H1 (cell line): ENCODE results near the gene IRF8. TPM values are rescaled to one million over a fixed set of nuclear protein-coding genes. Genes with fewer than 3 reads are reported as not detected.

ENCODE experiments used
- CTCF ChIA-PET: fragments of 300-600 bp; sonication (Branson Sonifier 250); formaldehyde crosslinking; loops from one replicate; lab custom pipeline; 2021; ENCODE audit not compliant: partially characterized antibody; lab: Charles Lee
- POLR2A ChIA-PET: fragments of 300-600 bp; sonication (Branson Sonifier 250); formaldehyde crosslinking; loops from one replicate; lab custom pipeline; 2021; ENCODE audit warnings: inconsistent platforms; ENCODE audit not compliant: partially characterized antibody; lab: Charles Lee
- DNase-seq, 2 experiments: peaks; one replicate each; pipeline versions ENCODE4 v3.0.0 to v3.0.0-alpha.2; 2010 to 2022; ENCODE audit warnings: low spot score in 2 of 2, low read depth in 1 of 2, mixed read lengths in 1 of 2
- FAIRE-seq: peaks from 2 replicates; lab custom pipeline; 2011; peaks lifted over from hg19 to GRCh38; lab: Jason Lieb, UNC
- H2AFZ ChIP-seq: 2 replicates; pipeline ENCODE4 v1.8.1; 2012; ENCODE audit warnings: low read length, inconsistent platforms
- H2AK5ac ChIP-seq: 2 replicates; pipeline ENCODE4 v1.6.1; 2013; ENCODE audit warnings: low read depth, low read length
- H2BK120ac ChIP-seq: replicated peaks from 2 replicates; pipeline ENCODE3; 2013; ENCODE audit warnings: low read depth, low read length, inconsistent platforms
- H2BK12ac ChIP-seq: 2 replicates; pipeline ENCODE4 v1.6.1; 2013; ENCODE audit warnings: low read depth, low read length
- H2BK15ac ChIP-seq: 2 replicates; pipeline ENCODE4 v1.6.1; 2013; ENCODE audit warnings: low read length
- H2BK20ac ChIP-seq: 2 replicates; pipeline ENCODE4 v1.6.1; 2013; ENCODE audit warnings: low read length
- H2BK5ac ChIP-seq: 2 replicates; pipeline ENCODE4 v1.6.1; 2013; ENCODE audit warnings: low read depth, low read length
- H3K14ac ChIP-seq: 2 replicates; pipeline ENCODE4 v1.6.1; 2013; ENCODE audit warnings: inconsistent platforms; ENCODE audit not compliant: insufficient read length
- H3K18ac ChIP-seq: 2 replicates; pipeline ENCODE4 v1.6.1; 2013; ENCODE audit warnings: low read length; ENCODE audit errors: extremely low read depth
- H3K23ac ChIP-seq: 2 replicates; pipeline ENCODE4 v1.6.1; 2013; ENCODE audit warnings: inconsistent platforms; ENCODE audit not compliant: insufficient read length
- H3K23me2 ChIP-seq: 2 replicates; pipeline ENCODE4 v1.6.1; 2013; ENCODE audit warnings: low read depth, low read length
- H3K27ac ChIP-seq: 2 replicates; pipeline ENCODE4 v1.6.1; 2011; ENCODE audit warnings: low read depth, low read length, inconsistent platforms
- H3K27me3 ChIP-seq, 4 experiments: replicated peaks in 1 of 4; 1 replicate in 1 of 4; 2 replicates in 3 of 4; pipeline versions ENCODE4 v1.6.1 to v1.8.1; 2011 to 2013; ENCODE audit warnings: low read length in 3 of 4, mild to moderate bottlenecking in 3 of 4, inconsistent platforms in 2 of 4, mixed read lengths in 2 of 4, moderate library complexity in 1 of 4; ENCODE audit not compliant: control insufficient read depth in 3 of 4, insufficient read depth in 3 of 4; ENCODE audit errors: extremely low read depth in 1 of 4
- H3K36me3 ChIP-seq, 4 experiments: 2 replicates each; pipeline versions ENCODE4 v1.6.1 to v1.8.1; 2011 to 2013; ENCODE audit warnings: mild to moderate bottlenecking in 4 of 4, low read length in 3 of 4, moderate library complexity in 2 of 4, control low read depth in 1 of 4, inconsistent platforms in 1 of 4; ENCODE audit not compliant: insufficient read depth in 4 of 4, control insufficient read depth in 2 of 4
- H3K4ac ChIP-seq: replicated peaks from 2 replicates; pipeline ENCODE3; 2013; ENCODE audit warnings: low read length, low read depth, mixed read lengths, inconsistent platforms; ENCODE audit not compliant: insufficient read length
- H3K4me1 ChIP-seq, 4 experiments: replicated peaks in 1 of 4; 1 replicate in 1 of 4; 2 replicates in 3 of 4; pipeline versions ENCODE4 v1.6.1 to v1.8.1; 2011 to 2013; ENCODE audit warnings: low read length in 3 of 4, inconsistent platforms in 2 of 4, mixed read lengths in 1 of 4; ENCODE audit not compliant: insufficient read depth in 4 of 4, control insufficient read depth in 3 of 4
- H3K4me2 ChIP-seq, 2 experiments: 2 replicates each; pipeline versions ENCODE4 v1.6.1 to v1.8.1; 2011 to 2013; ENCODE audit warnings: low read depth in 2 of 2, low read length in 2 of 2, control low read depth in 1 of 2, inconsistent platforms in 1 of 2, mild to moderate bottlenecking in 1 of 2; ENCODE audit not compliant: insufficient read depth in 1 of 2
- H3K4me3 ChIP-seq, 4 experiments: fragments of 200-600, 300-600 bp in 1 of 4; sonication (generic), shearing (Covaris generic), sonication (Bioruptor Twin) in 1 of 4; 2 replicates each; pipeline versions ENCODE4 v1.5.1 to v1.8.1; 2011 to 2016; ENCODE audit warnings: low read length in 4 of 4, low read depth in 3 of 4, control low read depth in 2 of 4, inconsistent platforms in 2 of 4, mild to moderate bottlenecking in 2 of 4, mixed read lengths in 1 of 4, moderate library complexity in 1 of 4; ENCODE audit not compliant: insufficient read depth in 2 of 4; ENCODE audit errors: extremely low read depth in 1 of 4
- H3K56ac ChIP-seq: replicated peaks from 2 replicates; pipeline ENCODE3; 2013; ENCODE audit warnings: low read depth, mild to moderate bottlenecking, mixed read lengths, low read length, inconsistent platforms; ENCODE audit not compliant: insufficient read length
- H3K79me1 ChIP-seq: 2 replicates; pipeline ENCODE4 v1.6.1; 2013; ENCODE audit warnings: low read depth, low read length, control low read depth
- H3K79me2 ChIP-seq, 2 experiments: 2 replicates each; pipeline versions ENCODE4 v1.6.1 to v1.8.1; 2012 to 2013; ENCODE audit warnings: low read length in 2 of 2, mild to moderate bottlenecking in 2 of 2, inconsistent platforms in 1 of 2; ENCODE audit not compliant: insufficient read depth in 2 of 2, control insufficient read depth in 1 of 2
- H3K9ac ChIP-seq, 4 experiments: replicated peaks in 1 of 4; 1 replicate in 1 of 4; 2 replicates in 3 of 4; pipeline versions ENCODE4 v1.6.1 to v1.8.1; 2011 to 2013; ENCODE audit warnings: low read depth in 3 of 4, low read length in 3 of 4, control low read depth in 2 of 4, mild to moderate bottlenecking in 2 of 4, moderate library complexity in 2 of 4, inconsistent platforms in 1 of 4; ENCODE audit errors: extremely low read depth in 1 of 4
- H3K9me3 ChIP-seq, 2 experiments: 2 replicates each; pipeline versions ENCODE4 v1.6.1 to v1.8.1; 2012 to 2013; ENCODE audit warnings: mild to moderate bottlenecking in 2 of 2, moderate library complexity in 2 of 2, control low read depth in 1 of 2, inconsistent platforms in 1 of 2, low read depth in 1 of 2, low read length in 1 of 2, mixed read lengths in 1 of 2; ENCODE audit not compliant: insufficient read depth in 2 of 2
- H4K20me1 ChIP-seq, 2 experiments: replicated peaks in 1 of 2; 2 replicates each; pipeline versions ENCODE3 to v1.8.1; 2011 to 2013; ENCODE audit warnings: inconsistent platforms in 2 of 2, low read length in 2 of 2, mild to moderate bottlenecking in 1 of 2; ENCODE audit not compliant: insufficient read depth in 2 of 2, control insufficient read depth in 1 of 2
- H4K5ac ChIP-seq: 2 replicates; pipeline ENCODE4 v1.6.1; 2013; ENCODE audit warnings: low read length, low read depth, mixed read lengths, inconsistent platforms; ENCODE audit not compliant: insufficient read length
- H4K8ac ChIP-seq: 2 replicates; pipeline ENCODE4 v1.8.0; 2013; ENCODE audit warnings: mild to moderate bottlenecking, moderate library complexity, low read length, inconsistent platforms; ENCODE audit not compliant: insufficient read depth; ENCODE audit errors: extremely low read depth
- H4K91ac ChIP-seq: replicated peaks from 2 replicates; pipeline ENCODE3; 2013; ENCODE audit warnings: low read length, mixed read lengths, inconsistent platforms; ENCODE audit not compliant: insufficient read length
- ASH2L ChIP-seq: fragments of 200-600, 300-600 bp; sonication (generic); IDR thresholded peaks from one replicate; pipeline ENCODE4 v1.7.1; 2017; ENCODE audit warnings: low read length
- HDAC2 ChIP-seq, 2 experiments: fragments of 300-600 bp in 1 of 2; sonication (generic) in 1 of 2; IDR thresholded peaks; 2 replicates each; pipeline ENCODE4 v1.6.1; 2011 to 2012; ENCODE audit warnings: low read depth in 2 of 2, low read length in 2 of 2, mild to moderate bottlenecking in 2 of 2, moderate library complexity in 2 of 2, borderline replicate concordance in 1 of 2, inconsistent platforms in 1 of 2
- KDM1A ChIP-seq: fragments of 200-600, 300-600 bp; sonication (generic); IDR thresholded peaks from 2 replicates; pipeline ENCODE4 v1.7.1; 2016; ENCODE audit warnings: mild to moderate bottlenecking, low read length, borderline replicate concordance
- RNF2 ChIP-seq: fragments of 200-900, 300-1000 bp; sonication (generic); IDR thresholded peaks from 2 replicates; pipeline ENCODE4 v1.7.1; 2016; ENCODE audit warnings: borderline replicate concordance, low read depth, mild to moderate bottlenecking, antibody characterized with exemption, low read length; ENCODE audit not compliant: poor library complexity, severe bottlenecking; ENCODE audit errors: missing control alignments
- WGBS, 2 experiments: shearing (Covaris generic) in 1 of 2; methylation state at CpG; one replicate each; pipeline versions ENCODE4 v1.1.6 to v1.1.7; 2013 to 2015; ENCODE audit warnings: low lambda C conversion rate in 2 of 2, mixed read lengths in 2 of 2, inconsistent platforms in 1 of 2, low coverage in 1 of 2, missing lambda C conversion rate in 1 of 2; ENCODE audit not compliant: insufficient replicate concordance in 2 of 2, insufficient coverage in 1 of 2, insufficient read length in 1 of 2; ENCODE audit errors: extremely low coverage in 1 of 2, missing lambda C conversion rate in 1 of 2; 5-methylcytosine and 5-hydroxymethylcytosine counted together
- polyA plus RNA-seq, 7 experiments: library from polyadenylated mRNA; depleted of rRNA in 3 of 7; stranded (reverse) in 5 of 7; unstranded in 2 of 7; fragments of >200 nt in 5 of 7; fragments of 200-250 nt in 2 of 7; gene quantifications; 1 replicate in 5 of 7; 2 replicates in 1 of 7; 4 replicates in 1 of 7; pipeline versions ENCODE4 v1.2.1 to v1.2.3, GENCODE V29; 2011 to 2013; ENCODE audit warnings: missing spikeins in 2 of 7, mixed read lengths in 2 of 7
- total RNA-seq: library from RNA; stranded (reverse); fragmentation: NEBNext Ultra II Directional; extraction: Animal tissue kit (Norgen Biotek cat#: 25700); gene quantifications from 2 replicates; pipeline ENCODE4 v1.2.1, GENCODE V29; 2021
- TF ChIP-seq, protein P1 (sequence below): IDR thresholded peaks from 2 replicates; pipeline ENCODE4 v1.6.1; 2012; ENCODE audit warnings: inconsistent platforms

The IRF8 gene
- total and polyA plus RNA-seq, 2 of the 8 experiments (the other 6 are each of a cell fraction or from before 2014, with no cell fraction given) = 0.35 to 2.0 TPM

DNA sequence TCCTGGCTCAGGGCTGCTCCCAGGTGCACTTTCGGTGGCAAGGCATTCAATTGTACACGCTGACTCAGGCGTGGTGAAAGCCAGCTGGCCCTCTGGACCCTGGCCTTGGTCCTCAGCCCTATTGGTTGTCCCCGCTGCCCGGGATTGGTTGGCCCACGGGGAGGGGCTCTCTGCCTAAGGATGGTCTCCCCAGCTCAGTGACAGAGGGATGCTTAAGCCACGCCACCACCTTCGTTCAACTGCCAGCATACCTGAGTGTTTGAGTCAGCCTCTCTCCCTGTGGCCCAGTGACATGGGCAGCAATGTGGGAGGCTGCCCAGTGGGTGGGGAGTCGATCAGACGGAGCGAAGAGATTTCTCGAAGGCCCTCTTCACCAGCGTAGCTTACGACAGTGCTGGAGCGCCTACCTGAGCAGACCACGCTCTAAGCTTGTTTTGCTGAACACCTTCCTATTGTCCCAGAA is 30.3 kb downstream of the IRF8 start:
- no peak for FAIRE-seq
- TF ChIP-seq HDAC2 (IDR thresholded peaks at IDR 0.05; ENCODE audit: borderline replicate concordance in 1 of 2, low read depth in 2 of 2, low read length in 2 of 2) (no peak), ASH2L (no peak), KDM1A (no peak), RNF2 (no peak)
- TF ChIP-seq, protein P1, sequence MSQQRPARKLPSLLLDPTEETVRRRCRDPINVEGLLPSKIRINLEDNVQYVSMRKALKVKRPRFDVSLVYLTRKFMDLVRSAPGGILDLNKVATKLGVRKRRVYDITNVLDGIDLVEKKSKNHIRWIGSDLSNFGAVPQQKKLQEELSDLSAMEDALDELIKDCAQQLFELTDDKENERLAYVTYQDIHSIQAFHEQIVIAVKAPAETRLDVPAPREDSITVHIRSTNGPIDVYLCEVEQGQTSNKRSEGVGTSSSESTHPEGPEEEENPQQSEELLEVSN = no peak
- CTCF ChIA-PET = interaction anchor here (0.6 to 6.4 kb wide), 9 partner anchors 9 to 948 kb away, joined by 3 to 52 read pairs (median 4); no protein-coding TSS in a partner anchor

More for the DNA sequence above, 30.3 kb downstream of the IRF8 start:
- H3K4me3 ChIP-seq = no peak overlapping the region
- WGBS, 2 experiments = 89% methylated on average over 16 of the region's 16 CpGs; no CpG with 5 or more reads in 1 of the 2 experiments
- H3K23me2 ChIP-seq = no peaks in the 10 kb centered on the region
- no peaks in the 10 kb centered on the region for H3K79me2 ChIP-seq
- H3K4me1 ChIP-seq = no peaks in the 10 kb centered on the region; a peak in 1 of 7 replicates
- no peak overlapping the region for H2AFZ ChIP-seq
- H4K20me1 ChIP-seq = no peaks in the 10 kb centered on the region
- H2BK15ac ChIP-seq = no peak overlapping the region
- H2BK20ac ChIP-seq = no peak overlapping the region
- H3K27me3 ChIP-seq = 0 out of 7 replicates have a peak, but pooled peaks cover 0 to 2% (median 0%) of the 10 kb centered on the region in 4 experiments
- H2BK12ac ChIP-seq = no peak overlapping the region
- no peak overlapping the region for H3K23ac ChIP-seq
- no peak overlapping the region for H3K14ac ChIP-seq
- no peaks in the 10 kb centered on the region for H3K9me3 ChIP-seq
- POLR2A ChIA-PET = no interaction called here
- H3K79me1 ChIP-seq = no peaks in the 10 kb centered on the region
- no peak overlapping the region for H3K4me2 ChIP-seq
- no peak overlapping the region for H2BK5ac ChIP-seq
- no peak overlapping the region for H4K8ac ChIP-seq
- H4K5ac ChIP-seq = no peak overlapping the region
- no peak overlapping the region for H3K27ac ChIP-seq
- DNase-seq = no peak
- no peak overlapping the region for H3K56ac ChIP-seq
- H2AK5ac ChIP-seq = no peak overlapping the region
- H3K36me3 ChIP-seq = no peaks in the 10 kb centered on the region
- no peak overlapping the region; a peak in 1 of 7 replicates for H3K9ac ChIP-seq
- no peak overlapping the region for H3K4ac ChIP-seq
- no peak overlapping the region for H3K18ac ChIP-seq
- no peak overlapping the region for H2BK120ac ChIP-seq
- no peak overlapping the region for H4K91ac ChIP-seq
